ENCODE data around the gene CINP. TPM values are rescaled to one million over a fixed set of nuclear protein-coding genes. Genes with fewer than 3 reads are reported as not detected.

Gene CINP
- total and polyA plus RNA-seq, 12 donors, result 38.3 to 92.6 (median 41.7) TPM

- intact Hi-C loops (cut with DNase I), result no loop called here
- H3K36me3 ChIP-seq (replicated peaks in 1 of 2), result no peaks in the 10 kb centered on the region
- DNase-seq, result no peak
- TF ChIP-seq POLR2A (IDR thresholded peaks at IDR 0.05) (no peak), CTCF (IDR thresholded peaks at IDR 0.05) (no peak)
- no peaks in the 10 kb centered on the region for H3K4me1 ChIP-seq (replicated peaks in 1 of 2)
- H3K9me3 ChIP-seq (replicated peaks in 1 of 3), result peaks cover 0 to 9% (median 5%) of the 10 kb centered on the region in 3 donors
- H3K4me3 ChIP-seq, result no peak overlapping the region
- H3K27me3 ChIP-seq, result no peaks in the 10 kb centered on the region
- H3K27ac ChIP-seq, result no peak overlapping the region
These were observed 40.3 kb upstream of the CINP start for GRCh38 chr14:102403028-102403427.

- intact Hi-C loops (cut with DNase I), result no loop called here
- 82 to 97% (median 93%) methylated on average over 7 of the region's 7 CpGs for WGBS, 4 donors
- no peaks in the 10 kb centered on the region for H3K9me3 ChIP-seq (replicated peaks in 1 of 3)
- no peak overlapping the region for H3K4me3 ChIP-seq
- peaks cover 0 to 11% of the 10 kb centered on the region in 2 donors for H3K4me1 ChIP-seq (replicated peaks in 1 of 2)
- peak in 1 of 7 donors; percentile 21 for DNase-seq
- no peak overlapping the region for H3K27ac ChIP-seq
- no peaks in the 10 kb centered on the region for H3K27me3 ChIP-seq
- H3K36me3 ChIP-seq (replicated peaks in 1 of 2), result no peaks in the 10 kb centered on the region
- TF ChIP-seq CTCF (IDR thresholded peaks at IDR 0.05) (no peak), POLR2A (IDR thresholded peaks at IDR 0.05) (no peak)
These were observed 33.8 kb upstream of the CINP start for GRCh38 chr14:102396521-102396920.

GRCh38 chr14:102394717-102395375, 32.2 kb upstream of the CINP start:
- no peak overlapping the region for H3K27ac ChIP-seq
- intact Hi-C loops (cut with DNase I), result no loop called here
- WGBS, 4 donors, result 66 to 82% (median 75%) methylated on average over 9 of the region's 9 CpGs
- peaks cover 0 to 15% of the 10 kb centered on the region in 2 donors for H3K4me1 ChIP-seq (replicated peaks in 1 of 2)
- H3K36me3 ChIP-seq (replicated peaks in 1 of 2), result no peaks in the 10 kb centered on the region
- H3K27me3 ChIP-seq, result no peaks in the 10 kb centered on the region
- no peak for TF ChIP-seq CTCF (IDR thresholded peaks at IDR 0.05)
- TF ChIP-seq POLR2A (IDR thresholded peaks at IDR 0.05), result no peak
- no peaks in the 10 kb centered on the region for H3K9me3 ChIP-seq (replicated peaks in 1 of 3)
- no peak overlapping the region for H3K4me3 ChIP-seq
- DNase-seq, result peak in 1 of 7 donors; percentile 33

- Histone ChIP-seq H3K9me3 (replicated peaks in 1 of 3) (no peaks in the 10 kb centered on the region), H3K27ac (peak overlapping the region in 3 of 5 donors; percentile 45 to 67 (median 45)), H3K4me1 (replicated peaks in 1 of 2) (peaks cover 0 to 22% of the 10 kb centered on the region in 2 donors), H3K4me3 (no peak overlapping the region), H3K27me3 (no peaks in the 10 kb centered on the region), H3K36me3 (replicated peaks in 1 of 2) (no peaks in the 10 kb centered on the region)
- DNase-seq, result no peak
- no peak for TF ChIP-seq POLR2A (IDR thresholded peaks at IDR 0.05)
- TF ChIP-seq CTCF (IDR thresholded peaks at IDR 0.05), result no peak
- 44 to 60% (median 47%) methylated on average over 4 of the region's 4 CpGs for WGBS, 4 donors
- intact Hi-C loops (cut with DNase I), result no loop called here
These were observed 29.8 kb upstream of the CINP start for GRCh38 chr14:102392506-102392905.
